Caco-2 (cell line): Measurements from ENCODE around the gene CFAP221. TPM values are rescaled to one million over a fixed set of nuclear protein-coding genes. Genes with fewer than 3 reads are reported as not detected.

Source experiments
- BruUV-seq: library from RNA; stranded (reverse); fragments of 400-500 nt; replicated peaks from 2 replicates; lab custom pipeline; 2021; lab: Mats Ljungman, UMichigan
- CTCF ChIA-PET: fragments of 300-600 bp; sonication (Branson Sonifier 250); formaldehyde crosslinking; loops from one replicate; lab custom pipeline; 2022; ENCODE audit warnings: antibody characterized with exemption; lab: Charles Lee
- POLR2A ChIA-PET: fragments of 300-600 bp; sonication (Branson Sonifier 250); formaldehyde crosslinking; loops from one replicate; lab custom pipeline; 2022; ENCODE audit warnings: antibody characterized with exemption; lab: Charles Lee
- DNase-seq, 2 experiments: peaks; one replicate each; pipeline versions ENCODE4 v3.0.0 to v3.0.0-alpha.2; 2020 to 2022
- H3K27me3 ChIP-seq: replicated peaks from 2 replicates; pipeline ENCODE4 v1.6.0; 2011; ENCODE audit warnings: low read length; ENCODE audit not compliant: control insufficient read depth, insufficient read depth
- H3K36me3 ChIP-seq: 2 replicates; pipeline ENCODE4 v1.5.1; 2011; ENCODE audit warnings: low read length; ENCODE audit not compliant: control insufficient read depth, insufficient read depth
- H3K4me1 ChIP-seq: fragments of 250-450 bp; sonication (Bioruptor Pico); 2 replicates; pipeline ENCODE4 v1.5.1; 2020; ENCODE audit warnings: mild to moderate bottlenecking
- H3K4me3 ChIP-seq: 2 replicates; pipeline ENCODE4 v1.5.1; 2011; ENCODE audit warnings: low read depth, mild to moderate bottlenecking, control low read depth, low read length
- H3K9me3 ChIP-seq: fragments of 250-450 bp; sonication (Bioruptor Pico); 2 replicates; pipeline ENCODE4 v1.5.1; 2020; ENCODE audit warnings: mild to moderate bottlenecking, moderate library complexity
- H3K27ac Mint-ChIP-seq: one replicate; pipeline ENCODE4 v1.8.0; 2022; ENCODE audit warnings: mixed read lengths; ENCODE audit not compliant: unreplicated experiment
- H3K27me3 Mint-ChIP-seq: one replicate; pipeline ENCODE4 v1.8.0; 2022; ENCODE audit warnings: mixed read lengths; ENCODE audit not compliant: insufficient read depth, unreplicated experiment
- H3K36me3 Mint-ChIP-seq: one replicate; pipeline ENCODE4 v1.8.0; 2022; ENCODE audit warnings: mild to moderate bottlenecking, mixed read lengths; ENCODE audit not compliant: insufficient read depth, unreplicated experiment
- H3K4me1 Mint-ChIP-seq: one replicate; pipeline ENCODE4 v1.8.0; 2022; ENCODE audit warnings: low read depth, mixed read lengths; ENCODE audit not compliant: unreplicated experiment
- H3K4me3 Mint-ChIP-seq: one replicate; pipeline ENCODE4 v1.8.0; 2022; ENCODE audit warnings: mild to moderate bottlenecking, moderate library complexity, mixed read lengths; ENCODE audit not compliant: unreplicated experiment
- H3K9me3 Mint-ChIP-seq: one replicate; pipeline ENCODE4 v1.8.0; 2022; ENCODE audit warnings: mixed read lengths; ENCODE audit not compliant: unreplicated experiment
- intact Hi-C: fragments of 100-400 bp; cut with micrococcal nuclease; formaldehyde crosslinking; loops from one replicate; pipeline ENCODE4 v1.10.0; 2022; ENCODE audit not compliant: unreplicated experiment
- total RNA-seq: library from RNA; stranded (reverse); gene quantifications from 2 replicates; pipeline ENCODE4 v1.2.3, GENCODE V29; 2022
- TF ChIP-seq, protein P1 (sequence below), 2 experiments: fragments of 200-600 bp in 1 of 2; IDR thresholded peaks; 1 replicate in 1 of 2; 2 replicates in 1 of 2; pipeline versions ENCODE4 v1.5.1 to v1.8.0; 2011 to 2022; ENCODE audit warnings: antibody characterized with exemption in 1 of 2, control low read depth in 1 of 2, inconsistent platforms in 1 of 2, low read depth in 1 of 2, low read length in 1 of 2, mild to moderate bottlenecking in 1 of 2, moderate library complexity in 1 of 2; ENCODE audit not compliant: insufficient read depth in 1 of 2, severe bottlenecking in 1 of 2, unreplicated experiment in 1 of 2

CFAP221 gene
- total RNA-seq, 1 experiment from 2014 or later = not detected

DNA sequence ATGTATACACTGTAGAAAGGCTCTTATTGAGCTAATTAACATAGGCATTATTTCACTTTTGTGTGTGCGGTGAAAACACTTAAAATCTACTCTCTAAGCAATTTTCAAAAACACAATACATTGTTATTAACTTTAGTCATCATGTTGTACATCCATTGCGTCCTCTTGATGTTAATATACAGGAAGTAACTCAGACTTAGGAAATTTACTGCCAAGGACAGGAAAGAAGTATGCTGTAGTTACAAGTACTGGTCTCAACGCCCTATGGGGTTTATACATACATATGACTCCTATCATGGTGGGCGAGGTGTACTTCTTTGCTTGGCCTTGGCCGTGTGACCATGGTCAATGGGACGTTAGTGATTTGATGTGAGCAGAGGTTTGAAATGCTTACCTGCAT lies 35.5 kb upstream of the CFAP221 start:
- H3K9me3 ChIP-seq = peaks cover 5% of the 10 kb centered on the region; the same call in 1 of the 2 replicates
- no peaks in the 10 kb centered on the region for H3K9me3 Mint-ChIP-seq
- H3K27me3 Mint-ChIP-seq = peaks cover 10% of the 10 kb centered on the region
- H3K36me3 ChIP-seq = no peaks in the 10 kb centered on the region
- CTCF ChIA-PET = no interaction called here
- no peak for DNase-seq
- no peak overlapping the region for H3K27ac Mint-ChIP-seq
- intact Hi-C loops = no loop called here
- BruUV-seq = no TSS peak
- no peaks in the 10 kb centered on the region for H3K36me3 Mint-ChIP-seq
- no peak overlapping the region for H3K4me3 Mint-ChIP-seq
- POLR2A ChIA-PET = interaction anchor here (0.6 kb wide), 1 partner anchor 142 kb away, joined by 8 read pairs; no protein-coding TSS in a partner anchor
- H3K4me3 ChIP-seq = no peak overlapping the region
- no peaks in the 10 kb centered on the region for H3K4me1 ChIP-seq
- H3K27me3 ChIP-seq = no peaks in the 10 kb centered on the region
- H3K4me1 Mint-ChIP-seq = no peaks in the 10 kb centered on the region
- TF ChIP-seq, protein P1, sequence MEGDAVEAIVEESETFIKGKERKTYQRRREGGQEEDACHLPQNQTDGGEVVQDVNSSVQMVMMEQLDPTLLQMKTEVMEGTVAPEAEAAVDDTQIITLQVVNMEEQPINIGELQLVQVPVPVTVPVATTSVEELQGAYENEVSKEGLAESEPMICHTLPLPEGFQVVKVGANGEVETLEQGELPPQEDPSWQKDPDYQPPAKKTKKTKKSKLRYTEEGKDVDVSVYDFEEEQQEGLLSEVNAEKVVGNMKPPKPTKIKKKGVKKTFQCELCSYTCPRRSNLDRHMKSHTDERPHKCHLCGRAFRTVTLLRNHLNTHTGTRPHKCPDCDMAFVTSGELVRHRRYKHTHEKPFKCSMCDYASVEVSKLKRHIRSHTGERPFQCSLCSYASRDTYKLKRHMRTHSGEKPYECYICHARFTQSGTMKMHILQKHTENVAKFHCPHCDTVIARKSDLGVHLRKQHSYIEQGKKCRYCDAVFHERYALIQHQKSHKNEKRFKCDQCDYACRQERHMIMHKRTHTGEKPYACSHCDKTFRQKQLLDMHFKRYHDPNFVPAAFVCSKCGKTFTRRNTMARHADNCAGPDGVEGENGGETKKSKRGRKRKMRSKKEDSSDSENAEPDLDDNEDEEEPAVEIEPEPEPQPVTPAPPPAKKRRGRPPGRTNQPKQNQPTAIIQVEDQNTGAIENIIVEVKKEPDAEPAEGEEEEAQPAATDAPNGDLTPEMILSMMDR (IDR thresholded peaks at IDR 0.05; ENCODE audit: insufficient read depth in 1 of 2, low read depth in 1 of 2, low read length in 1 of 2, severe bottlenecking in 1 of 2, unreplicated experiment in 1 of 2) = no peak

DNA sequence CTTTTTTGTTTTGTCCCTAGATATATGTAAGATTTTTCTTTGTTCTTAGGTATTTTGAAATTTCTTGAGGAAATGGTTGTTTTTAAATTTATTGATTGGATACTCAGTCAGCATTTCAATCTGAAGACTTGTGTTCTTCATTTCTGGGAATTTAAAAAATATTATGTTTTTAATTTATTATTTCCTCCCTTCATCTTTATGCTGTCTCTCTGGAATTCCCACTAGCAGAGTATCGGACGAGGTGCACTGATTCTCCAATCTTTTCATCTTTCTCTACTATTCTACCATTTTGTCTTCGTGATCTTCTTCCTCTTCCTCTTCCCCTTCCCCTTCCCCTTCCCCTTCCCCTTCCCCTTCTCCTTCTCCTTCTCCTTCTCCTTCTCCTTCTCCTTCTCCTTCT lies 32.3 kb upstream of the CFAP221 start:
- intact Hi-C loops = no loop called here
- no peaks in the 10 kb centered on the region for H3K9me3 ChIP-seq
- ChIA-PET CTCF (no interaction called here), POLR2A (no interaction called here)
- no peaks in the 10 kb centered on the region for H3K36me3 ChIP-seq
- TF ChIP-seq, protein P1 (IDR thresholded peaks at IDR 0.05; ENCODE audit: insufficient read depth in 1 of 2, low read depth in 1 of 2, low read length in 1 of 2, severe bottlenecking in 1 of 2, unreplicated experiment in 1 of 2) = no peak
- H3K27me3 ChIP-seq = no peaks in the 10 kb centered on the region
- no TSS peak for BruUV-seq
- H3K4me3 ChIP-seq = no peak overlapping the region
- no peaks in the 10 kb centered on the region for H3K4me1 ChIP-seq
- H3K36me3 Mint-ChIP-seq = no peaks in the 10 kb centered on the region
- DNase-seq = no peak
- H3K27ac Mint-ChIP-seq = no peak overlapping the region
- H3K4me3 Mint-ChIP-seq = no peak overlapping the region
- H3K27me3 Mint-ChIP-seq = peaks cover 10% of the 10 kb centered on the region
- no peaks in the 10 kb centered on the region for H3K9me3 Mint-ChIP-seq
- no peaks in the 10 kb centered on the region for H3K4me1 Mint-ChIP-seq

GRCh38 chr2:119512946-119513345 lies 31.3 kb upstream of the CFAP221 start:
- intact Hi-C loops = no loop called here
- CTCF ChIA-PET = no interaction called here

More at GRCh38 chr2:119512946-119513345, 31.3 kb upstream of the CFAP221 start:
- peaks cover 10% of the 10 kb centered on the region for H3K27me3 Mint-ChIP-seq
- H3K4me1 Mint-ChIP-seq = no peaks in the 10 kb centered on the region
- H3K4me1 ChIP-seq = no peaks in the 10 kb centered on the region
- H3K36me3 ChIP-seq = no peaks in the 10 kb centered on the region
- POLR2A ChIA-PET = no interaction called here
- no peak overlapping the region for H3K27ac Mint-ChIP-seq
- BruUV-seq = no TSS peak
- no peaks in the 10 kb centered on the region for H3K27me3 ChIP-seq
- H3K9me3 Mint-ChIP-seq = no peaks in the 10 kb centered on the region
- H3K36me3 Mint-ChIP-seq = no peaks in the 10 kb centered on the region
- no peak overlapping the region for H3K4me3 ChIP-seq
- TF ChIP-seq, protein P1 (IDR thresholded peaks at IDR 0.05; ENCODE audit: insufficient read depth in 1 of 2, low read depth in 1 of 2, low read length in 1 of 2, severe bottlenecking in 1 of 2, unreplicated experiment in 1 of 2) = no peak
- no peaks in the 10 kb centered on the region for H3K9me3 ChIP-seq
- no peak for DNase-seq
- H3K4me3 Mint-ChIP-seq = no peak overlapping the region
